ENCODE results near the gene MSLN.
"Not testable (repeated sequence)": the region's sequence is repeated elsewhere in the genome, so short reads cannot be mapped to it uniquely, and the experiment has no call there.

The MSLN gene

GRCh38 chr16:735982-736453 lies 24.5 kb upstream of the MSLN start:
- peak; percentile 75 for DNase-seq

- no peak for DNase-seq
Measured at GRCh38 chr16:736936-737481, 23.5 kb upstream of the MSLN start.

- DNase-seq, result no peak
Measured at GRCh38 chr16:739560-740458, 20.7 kb upstream of the MSLN start.

- no peak for DNase-seq
Measured at GRCh38 chr16:740459-740763, 20.1 kb upstream of the MSLN start.

- DNase-seq, result peak; percentile 97
Measured at GRCh38 chr16:740764-741505, 19.6 kb upstream of the MSLN start, which contains the start of gene CIAO3. Gene CIAO3, minus strand, starts transcription at chr16:740997. Its CDS starts 12 bp downstream, at chr16:740985.

- no peak for DNase-seq
Measured at GRCh38 chr16:741986-742629, 18.4 kb upstream of the MSLN start.

- DNase-seq, result not testable (repeated sequence)
Measured at GRCh38 chr16:742894-743293, 17.6 kb upstream of the MSLN start.

- DNase-seq, result no peak
Measured at GRCh38 chr16:743794-744500, 16.6 kb upstream of the MSLN start.

- no peak for DNase-seq
Measured at GRCh38 chr16:745739-746138, 14.8 kb upstream of the MSLN start.

GRCh38 chr16:746637-747036 lies 13.9 kb upstream of the MSLN start:
- no peak for DNase-seq

GRCh38 chr16:747978-748746 lies 12.4 kb upstream of the MSLN start:
- no peak for DNase-seq

GRCh38 chr16:749010-749409 lies 11.5 kb upstream of the MSLN start:
- DNase-seq, result no peak

- DNase-seq, result no peak
Measured at GRCh38 chr16:750485-750884, 10.0 kb upstream of the MSLN start.

GRCh38 chr16:751152-752006 lies 9.2 kb upstream of the MSLN start:
- DNase-seq, result no peak

- no peak for DNase-seq
Measured at GRCh38 chr16:752007-752312, 8.6 kb upstream of the MSLN start.

- not testable (repeated sequence) for DNase-seq
Measured at GRCh38 chr16:754121-754607, 6.4 kb upstream of the MSLN start.

- DNase-seq, result no peak
Measured at GRCh38 chr16:754656-755055, 5.9 kb upstream of the MSLN start.

- no peak for DNase-seq
Measured at GRCh38 chr16:756428-756827, 4.1 kb upstream of the MSLN start.

GRCh38 chr16:759110-759910 lies 1.2 kb upstream of the MSLN start:
- no peak for DNase-seq

- DNase-seq, result no peak
Measured at GRCh38 chr16:760065-760464, 469 bp upstream of the MSLN start.

Data from activated effector memory CD4-positive, alpha-beta T cell treated with anti-CD3 and anti-CD28 coated beads, Interleukin-2, amount 50 U/mL, for 16 hours (primary cell).